Tibial nerve (tissue), 4 donors: ENCODE measurements around the gene SLC25A30.

ENCODE experiments used
- EP300 ChIP-seq, 2 donors: sonication (generic); formaldehyde crosslinking; IDR thresholded peaks; one replicate each; pipeline ENCODE4 v1.6.1; 2017; ENCODE audit warnings: antibody characterized with exemption in 2 of 2, mild to moderate bottlenecking in 1 of 2
- POLR2A ChIP-seq, 2 donors: fragments of 450-650 bp; IDR thresholded peaks; one replicate each; pipeline ENCODE4 v1.6.1; 2017; ENCODE audit warnings: antibody characterized with exemption in 2 of 2, mild to moderate bottlenecking in 2 of 2, moderate library complexity in 2 of 2
- TF ChIP-seq, protein P1 (sequence below), 5 experiments: fragments of 200-600 bp in 3 of 5; fragments of 450-650 bp in 2 of 5; sonication (generic) in 3 of 5; IDR thresholded peaks; one replicate each; pipeline ENCODE4 v1.5.1; 2016 to 2019; ENCODE audit warnings: antibody characterized with exemption in 5 of 5, mild to moderate bottlenecking in 3 of 5, moderate library complexity in 2 of 5

- TF ChIP-seq, protein P1, sequence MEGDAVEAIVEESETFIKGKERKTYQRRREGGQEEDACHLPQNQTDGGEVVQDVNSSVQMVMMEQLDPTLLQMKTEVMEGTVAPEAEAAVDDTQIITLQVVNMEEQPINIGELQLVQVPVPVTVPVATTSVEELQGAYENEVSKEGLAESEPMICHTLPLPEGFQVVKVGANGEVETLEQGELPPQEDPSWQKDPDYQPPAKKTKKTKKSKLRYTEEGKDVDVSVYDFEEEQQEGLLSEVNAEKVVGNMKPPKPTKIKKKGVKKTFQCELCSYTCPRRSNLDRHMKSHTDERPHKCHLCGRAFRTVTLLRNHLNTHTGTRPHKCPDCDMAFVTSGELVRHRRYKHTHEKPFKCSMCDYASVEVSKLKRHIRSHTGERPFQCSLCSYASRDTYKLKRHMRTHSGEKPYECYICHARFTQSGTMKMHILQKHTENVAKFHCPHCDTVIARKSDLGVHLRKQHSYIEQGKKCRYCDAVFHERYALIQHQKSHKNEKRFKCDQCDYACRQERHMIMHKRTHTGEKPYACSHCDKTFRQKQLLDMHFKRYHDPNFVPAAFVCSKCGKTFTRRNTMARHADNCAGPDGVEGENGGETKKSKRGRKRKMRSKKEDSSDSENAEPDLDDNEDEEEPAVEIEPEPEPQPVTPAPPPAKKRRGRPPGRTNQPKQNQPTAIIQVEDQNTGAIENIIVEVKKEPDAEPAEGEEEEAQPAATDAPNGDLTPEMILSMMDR (IDR thresholded peaks at IDR 0.05), result no peak
- TF ChIP-seq POLR2A (IDR thresholded peaks at IDR 0.05) (no peak), EP300 (IDR thresholded peaks at IDR 0.05) (no peak)
Observed at GRCh38 chr13:45356966-45357672, 61.1 kb downstream of the SLC25A30 start.
